Endothelial cell of umbilical vein (primary cell): ENCODE data around the gene KCNH6. TPM values are rescaled to one million over a fixed set of nuclear protein-coding genes. Genes with fewer than 3 reads are reported as not detected.

Experiments
- BruUV-seq: library from RNA; stranded (reverse); fragments of 400-500 nt; replicated peaks from 2 replicates; lab custom pipeline; 2021; lab: Mats Ljungman, UMichigan
- CTCF ChIA-PET: fragments of 300-600, 350-600 bp; sonication (Branson Sonifier 250); formaldehyde crosslinking; loops from one replicate; lab custom pipeline; 2021; ENCODE audit warnings: antibody characterized with exemption, inconsistent platforms; lab: Charles Lee
- POLR2A ChIA-PET: fragments of 300-600, 350-600 bp; sonication (Branson Sonifier 250); formaldehyde crosslinking; loops from one replicate; lab custom pipeline; 2021; ENCODE audit warnings: antibody characterized with exemption, inconsistent platforms; lab: Charles Lee
- DNase-seq: peaks from one replicate; pipeline ENCODE4 v3.0.0-alpha.2; 2011; ENCODE audit warnings: low read depth, low spot score
- FAIRE-seq: peaks from 2 replicates; lab custom pipeline; 2011; peaks lifted over from hg19 to GRCh38; lab: Jason Lieb, UNC
- H2AFZ ChIP-seq: 2 replicates; pipeline ENCODE4 v1.6.0; 2012; ENCODE audit warnings: low read depth, low read length, control low read depth, inconsistent platforms
- H3K27ac ChIP-seq: 2 replicates; pipeline ENCODE4 v1.5.1; 2011; ENCODE audit warnings: low read depth, mild to moderate bottlenecking, control low read depth, low read length, moderate library complexity; ENCODE audit not compliant: insufficient read depth
- H3K27me3 ChIP-seq, 2 experiments: 2 replicates each; pipeline versions ENCODE4 v1.6.0 to v1.6.1; 2011; ENCODE audit warnings: low read length in 2 of 2, mixed read lengths in 1 of 2; ENCODE audit not compliant: control insufficient read depth in 2 of 2, insufficient read depth in 2 of 2
- H3K36me3 ChIP-seq, 2 experiments: 2 replicates in 1 of 2; 3 replicates in 1 of 2; pipeline ENCODE4 v1.5.1; 2011; ENCODE audit warnings: low read length in 2 of 2, mild to moderate bottlenecking in 1 of 2, moderate library complexity in 1 of 2; ENCODE audit not compliant: control insufficient read depth in 2 of 2, insufficient read depth in 2 of 2; ENCODE audit errors: extremely low read depth in 1 of 2
- H3K4me1 ChIP-seq: 3 replicates; pipeline ENCODE4 v1.5.1; 2011; ENCODE audit warnings: mild to moderate bottlenecking, low read length; ENCODE audit not compliant: control insufficient read depth, insufficient read depth; ENCODE audit errors: extremely low read depth
- H3K4me2 ChIP-seq: 2 replicates; pipeline ENCODE4 v1.6.1; 2011; ENCODE audit warnings: low read length, control low read depth, mixed read lengths; ENCODE audit not compliant: insufficient read depth
- H3K4me3 ChIP-seq, 3 experiments: fragments of 200-600 bp in 1 of 3; sonication (generic), shearing (Covaris generic) in 1 of 3; replicated peaks in 1 of 3; 2 replicates each; pipeline ENCODE4 v1.5.1; 2011 to 2016; ENCODE audit warnings: control low read depth in 3 of 3, low read length in 3 of 3, mild to moderate bottlenecking in 2 of 3, inconsistent platforms in 1 of 3, low read depth in 1 of 3, moderate library complexity in 1 of 3; ENCODE audit not compliant: insufficient read depth in 1 of 3
- H3K79me2 ChIP-seq: 2 replicates; pipeline ENCODE4 v1.6.0; 2012; ENCODE audit warnings: low read length, inconsistent platforms; ENCODE audit not compliant: control insufficient read depth, insufficient read depth
- H3K9ac ChIP-seq: replicated peaks from 2 replicates; pipeline ENCODE3; 2011; ENCODE audit warnings: low read length, control low read depth; ENCODE audit not compliant: insufficient read depth; ENCODE audit errors: extremely low read depth
- H3K9me1 ChIP-seq: replicated peaks from 3 replicates; pipeline ENCODE4 v1.6.0; 2011; ENCODE audit warnings: mild to moderate bottlenecking, low read length; ENCODE audit not compliant: control insufficient read depth, insufficient read depth; ENCODE audit errors: extremely low read depth
- H3K9me3 ChIP-seq: replicated peaks from 2 replicates; pipeline ENCODE4 v1.5.1; 2012; ENCODE audit warnings: low read length, inconsistent platforms; ENCODE audit not compliant: control insufficient read depth, insufficient read depth
- H4K20me1 ChIP-seq: replicated peaks from 2 replicates; pipeline ENCODE3; 2011; ENCODE audit warnings: mild to moderate bottlenecking, low read length; ENCODE audit not compliant: control insufficient read depth, insufficient read depth; ENCODE audit errors: extremely low read depth
- FOS ChIP-seq: IDR thresholded peaks from 2 replicates; pipeline ENCODE4 v1.6.1; 2011; ENCODE audit warnings: mild to moderate bottlenecking, low read length, moderate library complexity, borderline replicate concordance; ENCODE audit not compliant: insufficient read depth
- GATA2 ChIP-seq: IDR thresholded peaks from 2 replicates; pipeline ENCODE4 v1.7.0; 2011; ENCODE audit warnings: low read depth, mild to moderate bottlenecking, moderate library complexity, mixed read lengths, low read length; ENCODE audit not compliant: insufficient read length, insufficient read depth
- JUN ChIP-seq: IDR thresholded peaks from 2 replicates; pipeline ENCODE4 v1.6.1; 2011; ENCODE audit warnings: borderline replicate concordance, low read depth; ENCODE audit not compliant: insufficient read length, insufficient read depth
- MAX ChIP-seq: IDR thresholded peaks from 2 replicates; pipeline ENCODE4 v1.6.1; 2011; ENCODE audit not compliant: insufficient read depth, insufficient read length
- MYC ChIP-seq: IDR thresholded peaks from one replicate; pipeline ENCODE4 v1.6.1; 2011; ENCODE audit warnings: mild to moderate bottlenecking, low read depth, low read length
- POLR2A ChIP-seq: IDR thresholded peaks from 2 replicates; pipeline ENCODE4 v1.6.1; 2012; ENCODE audit warnings: low read depth, mild to moderate bottlenecking, control low read depth, low read length
- POLR2AphosphoS5 ChIP-seq: IDR thresholded peaks from 2 replicates; pipeline ENCODE4 v1.6.1; 2012; ENCODE audit warnings: low read depth, mild to moderate bottlenecking, control low read depth, low read length, moderate library complexity; ENCODE audit not compliant: insufficient read depth
- dilution Hi-C: fragments of 300-500 bp; cut with MboI; formaldehyde crosslinking; loops from one replicate; pipeline ENCODE4 v1.15.0; 2019; ENCODE audit warnings: low sequenced_read_pairs; ENCODE audit not compliant: extremely low pct_ligation_motif_present
- intact Hi-C: fragments of 100-400 bp; cut with micrococcal nuclease; formaldehyde crosslinking; loops from one replicate; pipeline ENCODE4 v1.10.0; 2022
- polyA plus RNA-seq, 4 experiments: library from polyadenylated mRNA; depleted of rRNA in 3 of 4; stranded (reverse) in 3 of 4; unstranded in 1 of 4; fragments of >200 nt; gene quantifications; 2 replicates each; pipeline versions ENCODE4 v1.2.1 to v1.2.3, GENCODE V29; 2011 to 2012; ENCODE audit warnings: missing spikeins in 1 of 4
- total RNA-seq: library from RNA; stranded (reverse); gene quantifications from 2 replicates; pipeline ENCODE4 v1.2.3, GENCODE V29; 2021
- TF ChIP-seq, protein P1 (sequence below), 2 donors: IDR thresholded peaks; 1 replicate in 1 of 2; 2 replicates in 1 of 2; pipeline ENCODE4 v1.5.1; 2011; ENCODE audit warnings: low read length in 2 of 2, mild to moderate bottlenecking in 2 of 2, moderate library complexity in 2 of 2, control low read depth in 1 of 2, inconsistent platforms in 1 of 2, low read depth in 1 of 2; ENCODE audit not compliant: insufficient read depth in 1 of 2; ENCODE audit errors: extremely low read depth in 1 of 2

The KCNH6 gene
- total and polyA plus RNA-seq, 2 donors (not counting 3 experiments of a cell fraction or from before 2014, with no cell fraction given): 0.07 TPM; not detected in 1

DNA sequence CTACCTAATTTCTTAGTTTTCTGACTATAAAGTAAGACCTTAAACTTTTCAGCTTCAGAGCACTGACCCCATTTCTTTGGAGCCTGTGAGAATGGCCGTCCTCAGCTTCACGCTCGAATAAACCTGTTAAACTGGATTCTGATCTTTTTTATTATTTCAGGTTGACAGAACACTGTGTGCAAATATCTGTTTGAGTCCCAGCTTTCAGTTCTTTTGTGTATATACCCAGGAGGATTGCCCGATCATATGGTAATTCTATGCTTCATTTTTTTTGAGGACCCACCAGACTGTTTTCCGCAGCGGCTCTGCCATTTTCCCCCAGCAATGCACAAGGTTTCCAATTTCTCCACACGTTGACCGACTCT lies 19.8 kb upstream of the KCNH6 start:
- no peaks in the 10 kb centered on the region for H3K9me3 ChIP-seq
- POLR2A ChIA-PET: no interaction called here
- no peak overlapping the region for H3K9ac ChIP-seq
- dilution Hi-C loops: no loop called here
- CTCF ChIA-PET: interaction anchor here (0.5 to 2.2 kb wide), 6 partner anchors 12 to 239 kb away, joined by 3 to 12 read pairs (median 6); no protein-coding TSS in a partner anchor
- H3K9me1 ChIP-seq: no peaks in the 10 kb centered on the region
- H3K4me3 ChIP-seq: no peak overlapping the region
- BruUV-seq: no TSS peak
- DNase-seq (no peak), FAIRE-seq (no peak)
- no peaks in the 10 kb centered on the region for H4K20me1 ChIP-seq
- no peaks in the 10 kb centered on the region for H3K4me1 ChIP-seq
- H3K36me3 ChIP-seq: no peaks in the 10 kb centered on the region
- no peaks in the 10 kb centered on the region for H3K79me2 ChIP-seq
- no peak overlapping the region for H3K27ac ChIP-seq
- peaks cover 2 to 16% of the 10 kb centered on the region in 2 experiments for H3K27me3 ChIP-seq
- TF ChIP-seq, protein P1, sequence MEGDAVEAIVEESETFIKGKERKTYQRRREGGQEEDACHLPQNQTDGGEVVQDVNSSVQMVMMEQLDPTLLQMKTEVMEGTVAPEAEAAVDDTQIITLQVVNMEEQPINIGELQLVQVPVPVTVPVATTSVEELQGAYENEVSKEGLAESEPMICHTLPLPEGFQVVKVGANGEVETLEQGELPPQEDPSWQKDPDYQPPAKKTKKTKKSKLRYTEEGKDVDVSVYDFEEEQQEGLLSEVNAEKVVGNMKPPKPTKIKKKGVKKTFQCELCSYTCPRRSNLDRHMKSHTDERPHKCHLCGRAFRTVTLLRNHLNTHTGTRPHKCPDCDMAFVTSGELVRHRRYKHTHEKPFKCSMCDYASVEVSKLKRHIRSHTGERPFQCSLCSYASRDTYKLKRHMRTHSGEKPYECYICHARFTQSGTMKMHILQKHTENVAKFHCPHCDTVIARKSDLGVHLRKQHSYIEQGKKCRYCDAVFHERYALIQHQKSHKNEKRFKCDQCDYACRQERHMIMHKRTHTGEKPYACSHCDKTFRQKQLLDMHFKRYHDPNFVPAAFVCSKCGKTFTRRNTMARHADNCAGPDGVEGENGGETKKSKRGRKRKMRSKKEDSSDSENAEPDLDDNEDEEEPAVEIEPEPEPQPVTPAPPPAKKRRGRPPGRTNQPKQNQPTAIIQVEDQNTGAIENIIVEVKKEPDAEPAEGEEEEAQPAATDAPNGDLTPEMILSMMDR (IDR thresholded peaks at IDR 0.05; ENCODE audit: extremely low read depth in 1 of 2, insufficient read depth in 1 of 2, low read depth in 1 of 2, low read length in 2 of 2): no peak
- no peak for TF ChIP-seq MYC
- TF ChIP-seq GATA2: no peak
- TF ChIP-seq POLR2A: no peak
- TF ChIP-seq FOS: no peak
- no peak for TF ChIP-seq MAX
- TF ChIP-seq POLR2AphosphoS5: no peak
- no peak for TF ChIP-seq JUN
- intact Hi-C loops: no loop called here
- H2AFZ ChIP-seq: no peak overlapping the region
- H3K4me2 ChIP-seq: no peak overlapping the region
